Measurements from ENCODE around the gene NPHP1. TPM values are rescaled to one million over a fixed set of nuclear protein-coding genes. Genes with fewer than 3 reads are reported as not detected.

Gene NPHP1
- total and polyA plus RNA-seq, 2 donors (not counting 3 experiments of a cell fraction or from before 2014, with no cell fraction given), result 2.3 to 5.9 TPM

DNA sequence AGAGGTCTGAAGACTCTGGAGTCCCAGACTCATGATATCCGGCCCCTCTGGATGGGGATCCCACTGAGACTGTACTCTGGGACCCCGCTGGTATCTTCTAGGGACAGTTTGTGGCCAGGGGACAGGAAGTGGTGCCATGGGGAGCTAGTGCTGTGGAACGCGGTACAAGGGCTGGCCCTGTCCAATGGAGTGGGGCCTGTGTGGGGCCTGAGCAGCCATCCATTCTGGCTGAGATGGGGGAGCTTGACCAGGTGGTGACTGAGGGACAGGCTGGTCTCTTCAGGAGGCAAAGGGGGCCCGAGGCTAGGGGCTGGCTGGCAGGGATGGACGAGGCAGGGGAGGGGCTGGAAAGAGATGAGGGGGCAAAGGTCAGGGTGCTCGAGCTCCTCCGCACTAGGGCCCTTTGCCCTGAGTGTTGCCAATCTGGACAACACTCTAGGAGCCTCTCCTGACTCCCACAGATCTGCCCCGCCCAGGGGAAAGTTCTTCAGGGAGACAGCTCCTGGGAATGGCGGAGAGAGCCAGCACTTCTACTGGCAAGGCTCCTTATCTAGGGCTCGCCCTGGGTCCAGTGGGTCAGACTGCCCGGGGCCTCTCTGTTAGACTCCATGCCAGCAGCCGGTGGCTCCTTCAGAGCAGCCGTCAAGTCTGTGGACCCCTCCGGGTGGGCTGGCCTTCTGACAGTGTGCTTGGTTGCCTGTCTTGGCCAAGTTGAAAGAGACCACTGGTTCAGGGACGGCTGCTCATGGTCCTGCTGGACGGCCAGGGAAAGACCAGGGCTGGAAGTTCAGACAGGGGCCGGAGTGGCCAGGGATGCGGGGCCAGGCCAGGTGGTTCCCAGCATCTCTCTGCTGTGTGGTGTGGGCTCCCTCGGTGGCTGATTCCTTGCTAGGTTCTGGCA is 101.5 kb downstream of the NPHP1 start:
- H3K36me3 ChIP-seq (ENCODE audit: control insufficient read depth in 2 of 2, extremely low read depth in 1 of 2, insufficient read depth in 2 of 2, low read length in 2 of 2), result peaks cover 0 to 6% of the 10 kb centered on the region in 2 experiments
- no peak overlapping the region for H3K4me3 ChIP-seq (replicated peaks in 1 of 3; ENCODE audit: insufficient read depth in 1 of 3, low read depth in 1 of 3, low read length in 3 of 3)
- no peak overlapping the region for H2AFZ ChIP-seq (ENCODE audit: low read depth, low read length)
- H3K9me1 ChIP-seq (replicated peaks; ENCODE audit: control insufficient read depth, extremely low read depth, insufficient read depth, low read length), result no peaks in the 10 kb centered on the region
- ChIA-PET POLR2A (no interaction called here), CTCF (interaction anchor here (1.2 to 1.4 kb wide), 2 partner anchors 13 kb away, joined by 3 to 4 read pairs; partner anchors contain the start of gene MALL)
- H3K9me3 ChIP-seq (replicated peaks; ENCODE audit: control insufficient read depth, insufficient read depth, low read length), result no peaks in the 10 kb centered on the region
- H3K27me3 ChIP-seq (ENCODE audit: control insufficient read depth in 2 of 2, insufficient read depth in 2 of 2, low read length in 2 of 2), result no peaks in the 10 kb centered on the region
- no peak for DNase-seq (ENCODE audit: low read depth, low spot score)
- peaks cover 86% of the 10 kb centered on the region for H3K4me1 ChIP-seq (ENCODE audit: control insufficient read depth, extremely low read depth, insufficient read depth, low read length)
- no peak overlapping the region for H3K4me2 ChIP-seq (ENCODE audit: insufficient read depth, low read length)
- peaks cover 39% of the 10 kb centered on the region for H3K79me2 ChIP-seq (ENCODE audit: control insufficient read depth, insufficient read depth, low read length)
- dilution Hi-C loops (cut with MboI; ENCODE audit: extremely low pct_ligation_motif_present, low sequenced_read_pairs) (no loop called here), intact Hi-C loops (cut with micrococcal nuclease) (no loop called here)
- no TSS peak for BruUV-seq (replicated peaks)
- H3K27ac ChIP-seq (ENCODE audit: insufficient read depth, low read depth, low read length), result peak overlapping the region; percentile 98
- no peak for FAIRE-seq
- H3K9ac ChIP-seq (replicated peaks; ENCODE audit: extremely low read depth, insufficient read depth, low read length), result peak overlapping the region; percentile 86
- no peaks in the 10 kb centered on the region for H4K20me1 ChIP-seq (replicated peaks; ENCODE audit: control insufficient read depth, extremely low read depth, insufficient read depth, low read length)
- TF ChIP-seq EZH2 (IDR thresholded peaks at IDR 0.05; ENCODE audit: borderline replicate concordance, low read depth, low read length, severe bottlenecking) (no peak), JUN (IDR thresholded peaks at IDR 0.05; ENCODE audit: borderline replicate concordance, insufficient read depth, insufficient read length, low read depth) (no peak)

- H3K27me3 ChIP-seq (ENCODE audit: control insufficient read depth in 2 of 2, insufficient read depth in 2 of 2, low read length in 2 of 2), result no peaks in the 10 kb centered on the region
- peaks cover 28% of the 10 kb centered on the region for H3K79me2 ChIP-seq (ENCODE audit: control insufficient read depth, insufficient read depth, low read length)
- ChIA-PET CTCF (interaction anchor here (1.2 to 1.4 kb wide), 3 partner anchors 14 to 15 kb away, joined by 3 to 10 read pairs (median 4); partner anchors contain the start of gene MALL), POLR2A (no interaction called here)
- H3K4me2 ChIP-seq (ENCODE audit: insufficient read depth, low read length), result peak overlapping the region; percentile 44
- BruUV-seq (replicated peaks), result TSS peak; percentile 85
- peaks cover 77% of the 10 kb centered on the region for H3K4me1 ChIP-seq (ENCODE audit: control insufficient read depth, extremely low read depth, insufficient read depth, low read length)
- TF ChIP-seq, protein P1, sequence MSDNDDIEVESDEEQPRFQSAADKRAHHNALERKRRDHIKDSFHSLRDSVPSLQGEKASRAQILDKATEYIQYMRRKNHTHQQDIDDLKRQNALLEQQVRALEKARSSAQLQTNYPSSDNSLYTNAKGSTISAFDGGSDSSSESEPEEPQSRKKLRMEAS (IDR thresholded peaks at IDR 0.05; ENCODE audit: insufficient read depth, insufficient read length), result no peak
- no peak overlapping the region for H2AFZ ChIP-seq (ENCODE audit: low read depth, low read length)
- H3K4me3 ChIP-seq (replicated peaks in 1 of 3; ENCODE audit: insufficient read depth in 1 of 3, low read depth in 1 of 3, low read length in 3 of 3), result no peak overlapping the region
- H4K20me1 ChIP-seq (replicated peaks; ENCODE audit: control insufficient read depth, extremely low read depth, insufficient read depth, low read length), result no peaks in the 10 kb centered on the region
- no peaks in the 10 kb centered on the region for H3K9me3 ChIP-seq (replicated peaks; ENCODE audit: control insufficient read depth, insufficient read depth, low read length)
- intact Hi-C loops (cut with micrococcal nuclease), result loop anchor here (1.0 kb wide), 2 partner anchors 14 to 47 kb away; no protein-coding TSS in a partner anchor
- H3K9me1 ChIP-seq (replicated peaks; ENCODE audit: control insufficient read depth, extremely low read depth, insufficient read depth, low read length), result no peaks in the 10 kb centered on the region
- H3K36me3 ChIP-seq (ENCODE audit: control insufficient read depth in 2 of 2, extremely low read depth in 1 of 2, insufficient read depth in 2 of 2, low read length in 2 of 2), result peaks cover 0 to 6% of the 10 kb centered on the region in 2 experiments
- H3K9ac ChIP-seq (replicated peaks; ENCODE audit: extremely low read depth, insufficient read depth, low read length), result peak overlapping the region; percentile 86
- H3K27ac ChIP-seq (ENCODE audit: insufficient read depth, low read depth, low read length), result peak overlapping the region; percentile 98
- peak; percentile 32 for DNase-seq (ENCODE audit: low read depth, low spot score)
- FAIRE-seq, result no peak
- dilution Hi-C loops (cut with MboI; ENCODE audit: extremely low pct_ligation_motif_present, low sequenced_read_pairs), result no loop called here
Observed at GRCh38 chr2:110101901-110102803, 102.7 kb downstream of the NPHP1 start.
